Endothelial cell (in vitro differentiated cells): ENCODE measurements around the gene FUZ. TPM values are rescaled to one million over a fixed set of nuclear protein-coding genes. Genes with fewer than 3 reads are reported as not detected.

Source experiments
- DNase-seq: peaks from one replicate; pipeline ENCODE4 v3.0.0; 2021; ENCODE audit warnings: low spot score
- H3K27ac Mint-ChIP-seq: one replicate; pipeline ENCODE4 v1.8.0; 2021; ENCODE audit warnings: mixed read lengths, inconsistent platforms; ENCODE audit not compliant: unreplicated experiment
- H3K27me3 Mint-ChIP-seq: one replicate; pipeline ENCODE4 v1.8.0; 2021; ENCODE audit warnings: mild to moderate bottlenecking, moderate library complexity, mixed read lengths, inconsistent platforms; ENCODE audit not compliant: unreplicated experiment
- H3K36me3 Mint-ChIP-seq: one replicate; pipeline ENCODE4 v1.8.0; 2021; ENCODE audit warnings: mild to moderate bottlenecking, low read depth, mixed read lengths, inconsistent platforms; ENCODE audit not compliant: unreplicated experiment
- H3K4me1 Mint-ChIP-seq: one replicate; pipeline ENCODE4 v1.8.0; 2021; ENCODE audit warnings: mild to moderate bottlenecking, mixed read lengths, inconsistent platforms; ENCODE audit not compliant: unreplicated experiment
- H3K4me3 Mint-ChIP-seq: one replicate; pipeline ENCODE4 v1.8.0; 2021; ENCODE audit warnings: mild to moderate bottlenecking, mixed read lengths, inconsistent platforms; ENCODE audit not compliant: unreplicated experiment
- H3K9me3 Mint-ChIP-seq: one replicate; pipeline ENCODE4 v1.8.0; 2021; ENCODE audit warnings: mixed read lengths, inconsistent platforms; ENCODE audit not compliant: unreplicated experiment
- total RNA-seq: library from RNA; stranded (reverse); fragmentation: NEBNext Ultra II Directional; extraction: Animal tissue kit (Norgen Biotek cat#: 25700); gene quantifications from one replicate; pipeline ENCODE4 v1.2.1, GENCODE V29; 2021; ENCODE audit not compliant: unreplicated experiment
- TF ChIP-seq, protein P1 (sequence below): fragments of 200-600 bp; sonication (generic); IDR thresholded peaks from one replicate; pipeline ENCODE4 v1.5.0; 2021; ENCODE audit warnings: antibody characterized with exemption; ENCODE audit not compliant: unreplicated experiment

The FUZ gene
- total RNA-seq, 1 donor from 2014 or later, result 15.6 TPM

GRCh38 chr19:49776371-49776764 lies 36.7 kb downstream of the FUZ start:
- H3K9me3 Mint-ChIP-seq, result no peaks in the 10 kb centered on the region
- TF ChIP-seq, protein P1, sequence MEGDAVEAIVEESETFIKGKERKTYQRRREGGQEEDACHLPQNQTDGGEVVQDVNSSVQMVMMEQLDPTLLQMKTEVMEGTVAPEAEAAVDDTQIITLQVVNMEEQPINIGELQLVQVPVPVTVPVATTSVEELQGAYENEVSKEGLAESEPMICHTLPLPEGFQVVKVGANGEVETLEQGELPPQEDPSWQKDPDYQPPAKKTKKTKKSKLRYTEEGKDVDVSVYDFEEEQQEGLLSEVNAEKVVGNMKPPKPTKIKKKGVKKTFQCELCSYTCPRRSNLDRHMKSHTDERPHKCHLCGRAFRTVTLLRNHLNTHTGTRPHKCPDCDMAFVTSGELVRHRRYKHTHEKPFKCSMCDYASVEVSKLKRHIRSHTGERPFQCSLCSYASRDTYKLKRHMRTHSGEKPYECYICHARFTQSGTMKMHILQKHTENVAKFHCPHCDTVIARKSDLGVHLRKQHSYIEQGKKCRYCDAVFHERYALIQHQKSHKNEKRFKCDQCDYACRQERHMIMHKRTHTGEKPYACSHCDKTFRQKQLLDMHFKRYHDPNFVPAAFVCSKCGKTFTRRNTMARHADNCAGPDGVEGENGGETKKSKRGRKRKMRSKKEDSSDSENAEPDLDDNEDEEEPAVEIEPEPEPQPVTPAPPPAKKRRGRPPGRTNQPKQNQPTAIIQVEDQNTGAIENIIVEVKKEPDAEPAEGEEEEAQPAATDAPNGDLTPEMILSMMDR, result no peak
- H3K4me1 Mint-ChIP-seq, result peaks cover 19% of the 10 kb centered on the region
- H3K4me3 Mint-ChIP-seq, result peak overlapping the region; percentile 53
- H3K36me3 Mint-ChIP-seq, result peaks cover 32% of the 10 kb centered on the region
- peak overlapping the region; percentile 6 for H3K27ac Mint-ChIP-seq
- peaks cover 11% of the 10 kb centered on the region for H3K27me3 Mint-ChIP-seq
- DNase-seq, result no peak

DNA sequence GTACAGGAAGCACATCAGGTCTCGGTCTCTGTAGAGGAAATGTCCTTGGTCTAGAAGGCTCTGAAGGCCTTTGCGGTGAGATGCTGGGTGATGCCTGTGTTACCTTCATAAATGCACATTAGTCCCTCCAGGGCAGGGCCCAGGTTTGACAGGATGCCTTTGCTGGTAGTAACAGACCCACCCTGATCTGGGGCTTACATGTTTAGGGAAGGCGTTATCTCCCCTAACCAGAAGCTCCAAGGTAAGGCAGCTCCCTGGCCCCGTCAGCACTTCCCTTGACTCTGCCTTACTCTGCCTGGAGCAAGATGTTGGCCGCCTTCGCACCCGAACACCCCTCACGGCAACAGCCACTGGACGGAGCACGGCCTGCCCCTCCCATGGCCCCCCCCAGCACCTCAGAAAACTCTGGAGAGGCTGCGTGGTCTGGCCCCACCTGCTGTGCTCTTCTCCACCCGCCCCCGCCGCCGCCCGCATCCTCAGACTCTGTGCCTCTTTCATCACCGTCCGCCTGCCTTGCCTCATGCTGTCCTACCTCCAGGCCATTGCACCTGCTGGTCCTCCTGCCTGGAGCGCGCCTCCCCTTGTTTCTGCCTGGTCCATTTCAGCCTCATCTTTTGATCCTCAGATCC lies 37.2 kb downstream of the FUZ start:
- TF ChIP-seq, protein P1, result no peak
- peaks cover 13% of the 10 kb centered on the region for H3K4me1 Mint-ChIP-seq
- H3K9me3 Mint-ChIP-seq, result no peaks in the 10 kb centered on the region
- peaks cover 11% of the 10 kb centered on the region for H3K27me3 Mint-ChIP-seq
- peak overlapping the region; percentile 53 for H3K4me3 Mint-ChIP-seq
- no peak for DNase-seq
- H3K27ac Mint-ChIP-seq, result peak overlapping the region; percentile 52
- peaks cover 32% of the 10 kb centered on the region for H3K36me3 Mint-ChIP-seq

- no peak for DNase-seq
- Mint-ChIP-seq H3K4me1 (peaks cover 5% of the 10 kb centered on the region), H3K9me3 (no peaks in the 10 kb centered on the region), H3K27ac (no peak overlapping the region), H3K36me3 (peaks cover 23% of the 10 kb centered on the region), H3K27me3 (peaks cover 6% of the 10 kb centered on the region), H3K4me3 (no peak overlapping the region)
- TF ChIP-seq, protein P1, result no peak
Observed at GRCh38 chr19:49774969-49775368, 38.1 kb downstream of the FUZ start.

DNA sequence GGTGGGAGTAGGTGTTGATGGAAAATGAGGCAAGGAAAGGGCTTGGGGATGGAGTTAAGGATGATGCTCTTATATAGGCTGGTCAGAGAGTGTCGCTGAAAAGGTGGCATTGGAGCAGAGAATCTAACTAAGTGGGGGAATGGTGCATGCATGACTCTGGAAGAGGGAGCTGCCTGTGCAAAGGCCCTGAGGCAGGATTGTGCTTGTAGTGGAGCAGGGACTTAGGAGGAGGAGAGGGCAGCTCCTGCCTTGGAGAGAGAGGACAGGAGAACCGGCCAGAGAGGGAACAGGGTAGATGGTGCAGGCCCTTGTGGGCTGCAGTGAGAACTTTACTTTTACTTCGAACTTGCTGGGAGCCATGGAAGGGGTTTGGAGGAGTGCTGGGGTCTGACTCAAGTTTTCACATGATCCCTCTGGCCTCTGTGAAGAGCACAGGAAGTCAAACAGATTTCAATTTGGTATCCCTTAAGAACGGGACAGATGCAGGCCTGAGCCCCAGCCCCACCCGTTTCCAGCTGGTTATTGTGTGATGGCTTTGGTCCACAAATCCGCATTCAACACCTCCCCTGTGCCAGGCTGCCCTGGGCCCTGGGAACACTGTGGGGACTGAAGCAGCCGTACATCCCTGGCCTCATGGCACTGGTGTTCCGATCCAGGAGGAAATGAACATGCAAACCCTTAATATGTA lies 39.3 kb downstream of the FUZ start:
- peak overlapping the region; percentile 78 for H3K4me3 Mint-ChIP-seq
- H3K36me3 Mint-ChIP-seq, result peaks cover 21% of the 10 kb centered on the region
- peaks cover 6% of the 10 kb centered on the region for H3K27me3 Mint-ChIP-seq
- H3K27ac Mint-ChIP-seq, result peak overlapping the region; percentile 37
- peaks cover 9% of the 10 kb centered on the region for H3K4me1 Mint-ChIP-seq
- no peaks in the 10 kb centered on the region for H3K9me3 Mint-ChIP-seq
- DNase-seq, result no peak
- TF ChIP-seq, protein P1, result no peak

GRCh38 chr19:49772850-49773432 lies 40.2 kb downstream of the FUZ start:
- Mint-ChIP-seq H3K4me1 (peaks cover 18% of the 10 kb centered on the region), H3K4me3 (no peak overlapping the region), H3K27me3 (peaks cover 9% of the 10 kb centered on the region), H3K9me3 (no peaks in the 10 kb centered on the region), H3K36me3 (peaks cover 28% of the 10 kb centered on the region), H3K27ac (no peak overlapping the region)
- TF ChIP-seq, protein P1, result no peak
- no peak for DNase-seq
